ENCODE results near the gene OR51V1. TPM values are rescaled to one million over a fixed set of nuclear protein-coding genes. Genes with fewer than 3 reads are reported as not detected.

OR51V1 gene
- total and polyA plus RNA-seq, 10 of the 15 experiments (the other 5 are each of a cell fraction or from before 2014, with no cell fraction given): not detected

DNA sequence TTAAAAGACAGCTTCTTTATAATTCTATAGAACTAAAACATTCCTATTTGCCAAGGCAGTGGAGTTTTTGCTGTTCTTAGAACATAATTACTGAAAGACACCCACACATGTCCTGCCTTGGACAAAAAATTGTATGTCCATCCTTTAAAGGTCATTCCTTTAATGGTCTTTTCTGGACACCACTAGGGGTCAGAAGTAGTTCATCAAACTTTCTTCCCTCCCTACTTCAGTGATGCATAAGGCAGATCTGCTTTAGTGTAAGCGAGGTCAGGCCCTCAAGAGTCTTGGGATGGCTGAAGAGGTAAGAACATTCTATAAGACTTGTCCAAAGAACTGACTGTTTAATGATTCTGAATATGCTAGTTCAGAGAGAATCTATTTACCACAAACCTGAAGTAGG is 4.3 kb upstream of the OR51V1 start:
- Histone ChIP-seq H3K4me1 (ENCODE audit: control insufficient read depth, insufficient read depth, low read length) (no peaks in the 10 kb centered on the region), H4K20me1 (ENCODE audit: control insufficient read depth, insufficient read depth) (no peaks in the 10 kb centered on the region), H3K9ac (ENCODE audit: control insufficient read depth, insufficient read depth, low read length) (no peak overlapping the region), H3K36me3 (ENCODE audit: control insufficient read depth in 2 of 2, insufficient read depth in 2 of 2, low read length in 1 of 2) (no peaks in the 10 kb centered on the region), H3K27ac (ENCODE audit: control insufficient read depth, insufficient read depth) (no peak overlapping the region), H3K27me3 (replicated peaks in 1 of 2; ENCODE audit: control insufficient read depth in 2 of 2, insufficient read depth in 2 of 2, low read length in 1 of 2) (no peaks in the 10 kb centered on the region), H3K79me2 (ENCODE audit: control insufficient read depth, insufficient read depth, low read length) (no peaks in the 10 kb centered on the region), H3K4me2 (ENCODE audit: control insufficient read depth, insufficient read depth) (no peak overlapping the region), H3K9me3 (replicated peaks; ENCODE audit: control insufficient read depth, insufficient read depth, low read length) (no peaks in the 10 kb centered on the region), H3K4me3 (no peak overlapping the region), H2AFZ (ENCODE audit: control insufficient read depth, low read depth, low read length) (no peak overlapping the region)
- DNase-seq (ENCODE audit: low read depth, low spot score) (no peak), FAIRE-seq (peak; percentile 7), ATAC-seq (peak; percentile 87)
- ChIA-PET CTCF (interaction anchor here (0.7 kb wide), 1 partner anchor 392 kb away, joined by 3 read pairs; no protein-coding TSS in a partner anchor), RAD21 (ENCODE audit: unreplicated experiment) (no interaction called here), SMC1A (ENCODE audit: uncharacterized antibody, unreplicated experiment) (no interaction called here), POLR2A (no interaction called here)
- intact Hi-C loops (cut with micrococcal nuclease; ENCODE audit: unreplicated experiment): loop anchor here (1.0 to 5.0 kb wide), 3 partner anchors 82 to 176 kb away; no protein-coding TSS in a partner anchor
- TF ChIP-seq POLR2AphosphoS5 (IDR thresholded peaks at IDR 0.05; ENCODE audit: low read length): no peak
- TF ChIP-seq SMC3 (IDR thresholded peaks at IDR 0.05; ENCODE audit: borderline replicate concordance, low read length): peak; percentile 83; the same call in 1 of the 2 replicates
- peak; percentile 63 for TF ChIP-seq RAD21 (IDR thresholded peaks at IDR 0.05; ENCODE audit: insufficient read depth, low read depth, low read length)
- TF ChIP-seq, protein P1, sequence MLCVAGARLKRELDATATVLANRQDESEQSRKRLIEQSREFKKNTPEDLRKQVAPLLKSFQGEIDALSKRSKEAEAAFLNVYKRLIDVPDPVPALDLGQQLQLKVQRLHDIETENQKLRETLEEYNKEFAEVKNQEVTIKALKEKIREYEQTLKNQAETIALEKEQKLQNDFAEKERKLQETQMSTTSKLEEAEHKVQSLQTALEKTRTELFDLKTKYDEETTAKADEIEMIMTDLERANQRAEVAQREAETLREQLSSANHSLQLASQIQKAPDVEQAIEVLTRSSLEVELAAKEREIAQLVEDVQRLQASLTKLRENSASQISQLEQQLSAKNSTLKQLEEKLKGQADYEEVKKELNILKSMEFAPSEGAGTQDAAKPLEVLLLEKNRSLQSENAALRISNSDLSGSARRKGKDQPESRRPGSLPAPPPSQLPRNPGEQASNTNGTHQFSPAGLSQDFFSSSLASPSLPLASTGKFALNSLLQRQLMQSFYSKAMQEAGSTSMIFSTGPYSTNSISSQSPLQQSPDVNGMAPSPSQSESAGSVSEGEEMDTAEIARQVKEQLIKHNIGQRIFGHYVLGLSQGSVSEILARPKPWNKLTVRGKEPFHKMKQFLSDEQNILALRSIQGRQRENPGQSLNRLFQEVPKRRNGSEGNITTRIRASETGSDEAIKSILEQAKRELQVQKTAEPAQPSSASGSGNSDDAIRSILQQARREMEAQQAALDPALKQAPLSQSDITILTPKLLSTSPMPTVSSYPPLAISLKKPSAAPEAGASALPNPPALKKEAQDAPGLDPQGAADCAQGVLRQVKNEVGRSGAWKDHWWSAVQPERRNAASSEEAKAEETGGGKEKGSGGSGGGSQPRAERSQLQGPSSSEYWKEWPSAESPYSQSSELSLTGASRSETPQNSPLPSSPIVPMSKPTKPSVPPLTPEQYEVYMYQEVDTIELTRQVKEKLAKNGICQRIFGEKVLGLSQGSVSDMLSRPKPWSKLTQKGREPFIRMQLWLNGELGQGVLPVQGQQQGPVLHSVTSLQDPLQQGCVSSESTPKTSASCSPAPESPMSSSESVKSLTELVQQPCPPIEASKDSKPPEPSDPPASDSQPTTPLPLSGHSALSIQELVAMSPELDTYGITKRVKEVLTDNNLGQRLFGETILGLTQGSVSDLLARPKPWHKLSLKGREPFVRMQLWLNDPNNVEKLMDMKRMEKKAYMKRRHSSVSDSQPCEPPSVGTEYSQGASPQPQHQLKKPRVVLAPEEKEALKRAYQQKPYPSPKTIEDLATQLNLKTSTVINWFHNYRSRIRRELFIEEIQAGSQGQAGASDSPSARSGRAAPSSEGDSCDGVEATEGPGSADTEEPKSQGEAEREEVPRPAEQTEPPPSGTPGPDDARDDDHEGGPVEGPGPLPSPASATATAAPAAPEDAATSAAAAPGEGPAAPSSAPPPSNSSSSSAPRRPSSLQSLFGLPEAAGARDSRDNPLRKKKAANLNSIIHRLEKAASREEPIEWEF (IDR thresholded peaks at IDR 0.05; ENCODE audit: insufficient replicate concordance, low read depth, low read length): no peak
- peak; percentile 34 to 60 (median 40); a peak in 4 of 6 replicates for TF ChIP-seq CTCF (IDR thresholded peaks at IDR 0.05 in 2 of 3, conservative IDR thresholded peaks at IDR 0.05 in 1 of 3; ENCODE audit: control insufficient read depth in 2 of 3, extremely low read depth in 1 of 3, insufficient read depth in 1 of 3, low read depth in 3 of 3, low read length in 3 of 3)
- no TSS peak for BruUV-seq (replicated peaks)
- in situ Hi-C loops (cut with MboI): loop anchor here (5.0 kb wide), 1 partner anchor 168 kb away; no protein-coding TSS in a partner anchor
- 0% methylated on average over 1 of the region's 1 CpG for WGBS (ENCODE audit: insufficient coverage, insufficient replicate concordance, low lambda C conversion rate, missing lambda C conversion rate)
